Thoracic aorta (tissue), 2 donors: ENCODE results near the gene MACF1. TPM values are rescaled to one million over a fixed set of nuclear protein-coding genes. Genes with fewer than 3 reads are reported as not detected.

Experiments used
- ATAC-seq: fragments of 150-250 bp; one replicate; pipeline ENCODE4 v1.8.0; 2017; ENCODE audit warnings: low read depth; ENCODE audit not compliant: insufficient number of reproducible peaks, low FRiP score
- DNase-seq: peaks from one replicate; pipeline ENCODE4 v3.0.0-alpha.2; 2020; ENCODE audit warnings: low spot score
- H3K27ac ChIP-seq, 2 donors: fragments of 200-600 bp; sonication (generic); 1 replicate in 1 of 2; 2 replicates in 1 of 2; pipeline ENCODE4 v1.5.1; 2016; ENCODE audit warnings: mild to moderate bottlenecking in 2 of 2, moderate library complexity in 2 of 2
- H3K27me3 ChIP-seq: fragments of 200-600 bp; sonication (generic); replicated peaks from 2 replicates; pipeline ENCODE4 v1.6.0; 2016; ENCODE audit warnings: mild to moderate bottlenecking; ENCODE audit not compliant: insufficient read depth
- H3K36me3 ChIP-seq: fragments of 200-600 bp; sonication (generic); one replicate; pipeline ENCODE4 v1.5.1; 2016
- H3K4me1 ChIP-seq, 2 donors: fragments of 200-600 bp; sonication (generic); 1 replicate in 1 of 2; 2 replicates in 1 of 2; pipeline versions ENCODE4 v1.5.1 to v1.6.0; 2016; ENCODE audit warnings: low read depth in 2 of 2, mild to moderate bottlenecking in 1 of 2; ENCODE audit not compliant: control insufficient read depth in 1 of 2
- H3K4me3 ChIP-seq: fragments of 200-600 bp; sonication (generic); 2 replicates; pipeline ENCODE4 v1.5.1; 2016; ENCODE audit warnings: mild to moderate bottlenecking
- H3K9me3 ChIP-seq: fragments of 200-600 bp; sonication (generic); 2 replicates; pipeline ENCODE4 v1.5.1; 2016
- CTCF ChIP-seq: fragments of 200-600 bp; sonication (generic); IDR thresholded peaks from one replicate; pipeline ENCODE4 v1.5.1; 2019; ENCODE audit warnings: antibody characterized with exemption
- total RNA-seq, 2 donors: library from RNA; depleted of rRNA; stranded (reverse); fragments of >200 nt; gene quantifications; one replicate each; pipeline versions ENCODE4 v1.1.0 to v1.2.3, GENCODE V29; 2016

Gene MACF1
- total RNA-seq, 2 donors from 2014 or later = 604 to 650 TPM

GRCh38 chr1:39216771-39217170, 12.3 kb downstream of the MACF1 start:
- TF ChIP-seq CTCF = no peak
- no peak for DNase-seq
- no peak for ATAC-seq
- Histone ChIP-seq H3K4me3 (no peak overlapping the region), H3K27ac (peak overlapping the region; percentile 80 to 82), H3K36me3 (no peaks in the 10 kb centered on the region), H3K27me3 (no peaks in the 10 kb centered on the region), H3K4me1 (peaks cover 60 to 75% of the 10 kb centered on the region in 2 donors), H3K9me3 (no peaks in the 10 kb centered on the region)

GRCh38 chr1:39220891-39221870, 16.7 kb downstream of the MACF1 start:
- no peak for TF ChIP-seq CTCF
- ATAC-seq = no peak

GRCh38 chr1:39224295-39224829, 19.9 kb downstream of the MACF1 start:
- no peaks in the 10 kb centered on the region for H3K27me3 ChIP-seq
- H3K4me3 ChIP-seq = no peak overlapping the region
- no peak overlapping the region for H3K27ac ChIP-seq
- DNase-seq (no peak), ATAC-seq (no peak)
- peaks cover 28 to 29% of the 10 kb centered on the region in 2 donors for H3K4me1 ChIP-seq
- TF ChIP-seq CTCF = no peak
- no peaks in the 10 kb centered on the region for H3K36me3 ChIP-seq
- no peaks in the 10 kb centered on the region for H3K9me3 ChIP-seq

More at GRCh38 chr1:39220891-39221870, 16.7 kb downstream of the MACF1 start:
- H3K27me3 ChIP-seq = no peaks in the 10 kb centered on the region
- H3K4me3 ChIP-seq = no peak overlapping the region
- H3K4me1 ChIP-seq = peaks cover 33 to 39% of the 10 kb centered on the region in 2 donors
- H3K9me3 ChIP-seq = no peaks in the 10 kb centered on the region
- H3K27ac ChIP-seq = no peak overlapping the region
- no peak for DNase-seq
- H3K36me3 ChIP-seq = no peaks in the 10 kb centered on the region

GRCh38 chr1:39226836-39227235, 22.3 kb downstream of the MACF1 start:
- Histone ChIP-seq H3K4me3 (no peak overlapping the region), H3K27ac (no peak overlapping the region), H3K4me1 (peaks cover 45 to 48% of the 10 kb centered on the region in 2 donors), H3K27me3 (no peaks in the 10 kb centered on the region), H3K36me3 (no peaks in the 10 kb centered on the region), H3K9me3 (no peaks in the 10 kb centered on the region)
- ATAC-seq = no peak
- DNase-seq = no peak
- no peak for TF ChIP-seq CTCF

GRCh38 chr1:39228252-39228651, 23.8 kb downstream of the MACF1 start:
- Histone ChIP-seq H3K4me1 (peaks cover 38 to 42% of the 10 kb centered on the region in 2 donors), H3K4me3 (no peak overlapping the region), H3K36me3 (peaks cover 3% of the 10 kb centered on the region), H3K9me3 (no peaks in the 10 kb centered on the region), H3K27ac (no peak overlapping the region), H3K27me3 (no peaks in the 10 kb centered on the region)
- DNase-seq (no peak), ATAC-seq (no peak)
- no peak for TF ChIP-seq CTCF
